ENCODE measurements around the gene CFDP1.
A peak's percentile ranks its signal among the peaks of the same experiment; 100 is the strongest.

The CFDP1 gene

DNA sequence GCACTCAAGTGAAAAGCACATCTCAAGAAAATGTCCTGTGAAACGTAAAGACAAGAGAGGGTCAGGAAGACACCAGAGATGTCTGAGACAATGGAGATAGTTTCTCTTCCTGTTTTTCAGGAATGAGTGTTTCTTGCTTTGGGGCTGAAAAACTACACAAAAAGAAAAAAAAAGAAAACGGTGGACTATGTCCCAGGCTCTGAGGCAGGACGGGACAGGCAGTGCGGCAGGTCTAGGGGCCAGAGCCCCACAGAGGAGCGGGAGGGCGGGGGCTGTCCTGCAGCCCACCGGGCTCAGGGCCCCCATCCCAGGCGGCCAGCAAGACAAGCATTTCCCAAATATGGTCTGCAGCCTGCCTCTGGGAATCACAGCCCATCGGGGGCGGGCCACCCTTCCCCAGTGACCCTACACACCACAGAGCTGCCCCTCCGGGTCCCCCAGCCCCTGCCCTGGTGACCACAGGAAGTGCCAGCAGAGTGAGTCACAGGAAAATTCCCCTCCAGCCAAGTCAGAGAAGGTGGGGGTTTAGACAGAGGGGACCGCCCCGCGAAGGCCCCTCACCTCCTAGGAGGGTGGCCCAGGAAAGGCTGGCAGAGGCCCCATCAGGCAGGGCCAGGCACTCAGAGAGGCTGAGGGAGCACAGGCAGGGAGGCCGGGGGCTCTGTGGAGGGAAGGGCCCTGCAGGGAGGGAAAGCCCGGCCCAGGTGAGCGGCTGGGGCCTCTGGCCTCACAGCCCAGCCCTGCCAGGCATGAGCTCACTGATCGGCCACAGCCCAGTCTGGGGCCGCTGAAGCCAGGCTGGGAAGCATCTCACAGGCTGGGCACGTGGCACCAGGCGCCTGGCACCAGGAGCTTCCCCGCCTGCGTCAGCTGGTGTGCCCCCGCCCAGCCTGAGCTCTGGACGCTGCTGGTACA is 188.2 kb downstream of the CFDP1 start:
- no peak for DNase-seq (ENCODE audit: low read depth, low spot score)
- H3K27ac ChIP-seq, result peak overlapping the region; percentile 87

DNA sequence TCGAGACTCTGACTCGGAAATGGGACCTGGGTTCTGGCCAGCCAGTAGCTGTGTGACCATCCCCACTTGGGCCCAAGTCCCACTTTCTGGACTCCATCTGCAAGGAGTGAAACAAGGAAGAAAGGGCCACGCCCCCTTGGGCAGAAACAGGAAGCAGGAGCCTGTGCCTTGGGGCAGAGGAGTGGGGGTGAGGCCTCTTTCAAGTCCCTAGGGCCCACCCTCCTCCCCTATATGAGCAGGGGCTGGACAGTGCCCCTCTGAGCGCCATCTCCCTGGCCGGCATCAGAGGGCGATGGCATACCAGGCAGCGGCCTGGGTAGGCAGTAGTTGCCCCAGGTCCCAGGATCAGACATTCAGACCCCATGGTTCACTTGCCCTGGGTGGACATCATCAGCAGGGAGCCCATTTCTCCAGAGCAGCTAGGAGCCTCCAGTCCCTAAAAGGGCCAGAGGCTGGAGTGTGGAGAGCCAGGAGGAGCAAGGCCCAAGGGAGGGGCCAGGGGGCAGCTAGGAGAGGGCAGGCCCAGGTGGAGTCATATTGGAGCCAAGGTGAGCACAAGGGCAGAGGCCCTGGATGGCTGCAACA is 189.0 kb downstream of the CFDP1 start:
- DNase-seq (ENCODE audit: low read depth, low spot score), result no peak
- peak overlapping the region; percentile 87 for H3K27ac ChIP-seq
